NCI-H187 (cell line): Measurements from ENCODE around the gene SF3B5.
"Not testable (repeated sequence)": the region's sequence is repeated elsewhere in the genome, so short reads cannot be mapped to it uniquely, and the experiment has no call there.

Source experiments
- DNase-seq, 2 experiments: peaks; one replicate each; lab custom pipeline; 2025; lab: John Stamatoyannopoulos, UW

SF3B5 gene

GRCh38 chr6:144095134-144096002, at the start of gene SF3B5:
Gene SF3B5, minus strand, starts transcription at chr6:144095573. Its CDS starts 76 bp downstream, at chr6:144095497.
- peak; percentile 95 to 96 for DNase-seq

DNA sequence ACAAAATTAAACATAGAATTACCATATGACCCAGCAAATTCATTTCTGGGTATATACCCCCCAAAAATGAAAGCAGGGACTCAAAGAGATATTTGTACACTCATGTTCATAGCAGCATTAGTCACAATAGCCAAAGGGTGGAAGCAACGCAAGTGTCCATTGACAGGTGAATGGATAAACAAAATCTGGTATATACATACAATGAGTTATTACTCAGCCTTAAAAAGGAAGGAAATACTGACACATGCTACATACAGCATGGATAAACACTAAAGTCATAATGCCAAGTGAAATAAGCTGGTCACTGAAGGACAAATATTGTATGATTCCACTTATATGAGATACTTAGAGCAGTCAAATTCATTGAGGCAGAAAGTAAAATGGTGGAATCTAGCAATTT, 49.6 kb upstream of the SF3B5 start:
- no peak for DNase-seq

DNA sequence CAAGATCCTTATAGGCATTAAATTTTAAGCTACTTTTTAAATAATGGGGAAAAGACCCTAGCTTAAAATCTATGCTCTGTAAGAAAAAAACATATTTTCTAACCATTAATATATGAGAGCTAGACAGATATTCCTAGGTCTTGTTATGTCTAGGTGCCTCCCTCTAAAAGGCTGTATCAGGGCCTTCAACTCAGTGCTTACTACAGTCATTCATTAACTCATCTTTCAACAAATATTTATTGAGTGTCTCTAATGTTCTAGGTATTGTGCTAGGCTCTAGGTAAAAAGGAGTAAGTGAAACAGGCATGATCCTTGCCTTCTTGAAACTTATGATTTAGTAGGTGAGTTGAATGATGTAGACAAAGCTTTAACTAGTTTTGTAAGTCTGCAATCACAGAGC, 48.5 kb upstream of the SF3B5 start:
- DNase-seq: no peak

DNA sequence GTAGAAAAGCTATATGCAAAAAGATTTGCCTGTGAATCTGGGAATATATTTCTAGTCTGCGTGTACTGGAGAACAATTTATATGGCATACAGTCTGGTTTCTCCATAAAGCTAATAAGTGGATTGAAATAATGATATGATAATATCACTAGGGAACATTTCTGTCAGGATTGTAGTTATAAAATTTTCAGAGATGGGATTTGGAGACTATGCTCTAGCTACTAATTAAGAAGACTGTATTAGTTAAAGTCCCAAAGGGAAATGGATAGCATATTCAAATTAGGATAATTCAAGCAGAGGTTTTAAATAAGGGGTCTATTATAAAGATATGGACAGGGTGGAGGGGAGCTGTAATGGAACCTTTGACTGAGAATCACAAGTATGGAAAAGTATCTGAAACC, 47.7 kb upstream of the SF3B5 start:
- no peak for DNase-seq

DNA sequence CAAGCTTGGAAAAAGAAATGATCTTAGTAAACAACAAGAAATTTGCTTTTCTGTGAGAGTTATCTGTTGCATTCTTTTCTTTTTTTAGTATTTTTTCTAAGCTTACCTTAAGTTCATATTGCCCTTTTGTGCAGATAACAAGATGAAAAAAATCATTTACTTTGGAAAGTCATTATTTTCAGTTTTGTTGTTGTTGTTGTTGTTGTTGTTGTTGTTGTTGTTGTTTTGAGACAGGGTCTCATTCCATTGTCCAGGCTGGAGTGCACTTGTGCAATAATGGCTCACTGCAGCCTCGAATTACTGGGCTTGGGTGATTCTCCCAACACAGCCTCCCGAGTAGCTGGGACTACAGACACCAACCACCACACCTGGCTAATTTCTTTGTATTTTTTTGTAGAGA, 46.1 kb upstream of the SF3B5 start:
- no peak for DNase-seq

DNA sequence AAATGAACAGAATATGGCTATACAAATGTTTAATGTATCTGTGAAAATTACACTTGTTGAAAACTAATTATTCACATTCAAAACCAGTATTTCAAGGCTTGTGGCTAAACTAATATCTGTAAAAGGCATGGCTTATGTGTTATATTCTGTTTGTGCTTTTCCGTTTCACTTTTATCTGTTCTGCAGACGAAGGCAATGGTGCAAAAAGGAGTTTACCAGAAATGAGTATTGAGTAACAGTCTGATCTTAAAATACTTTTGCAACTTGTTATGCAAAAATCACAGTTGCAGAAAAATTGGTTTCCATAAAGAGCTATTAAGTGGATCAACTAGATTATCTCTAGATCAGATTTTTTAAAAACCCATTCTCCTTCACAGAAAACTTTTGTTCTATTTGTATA, 45.5 kb upstream of the SF3B5 start:
- no peak for DNase-seq

DNA sequence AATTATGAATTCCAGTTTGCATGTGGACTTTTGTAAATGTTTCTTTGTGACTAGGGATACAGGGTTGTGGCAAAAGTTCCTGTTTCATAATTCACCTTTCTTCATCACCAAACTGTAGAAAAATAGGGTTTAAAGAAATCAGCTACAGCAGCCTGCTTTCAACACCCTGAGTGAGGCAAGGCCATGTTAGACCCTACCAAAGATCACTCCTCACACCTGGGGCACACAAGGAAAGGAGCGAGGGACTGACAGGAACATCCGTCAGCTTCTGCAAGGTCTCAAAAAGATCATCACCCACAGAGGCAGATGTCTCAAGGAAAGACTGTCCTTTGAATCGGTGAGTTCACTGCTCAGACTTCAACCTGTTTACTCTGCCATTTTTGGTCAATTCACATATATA, 44.4 kb upstream of the SF3B5 start:
- no peak for DNase-seq

DNA sequence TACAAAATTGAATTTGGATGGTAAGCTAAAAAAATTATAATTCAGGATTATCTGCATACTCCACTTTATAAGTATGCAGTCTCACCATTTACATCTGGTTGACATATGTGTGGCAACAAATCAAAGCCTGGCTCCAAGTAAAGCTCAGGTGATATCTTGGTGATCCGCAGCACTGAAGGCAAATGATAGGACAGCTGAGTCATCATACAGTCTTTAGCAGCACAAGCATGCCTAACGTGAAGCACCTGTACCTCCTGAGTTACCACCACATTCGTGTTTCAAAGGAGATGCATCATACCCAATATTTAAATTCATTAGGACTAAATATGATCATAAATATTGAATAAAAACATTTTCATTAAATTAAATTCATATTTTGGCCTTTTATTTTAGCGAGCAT, 43.2 kb upstream of the SF3B5 start:
- DNase-seq: no peak

DNA sequence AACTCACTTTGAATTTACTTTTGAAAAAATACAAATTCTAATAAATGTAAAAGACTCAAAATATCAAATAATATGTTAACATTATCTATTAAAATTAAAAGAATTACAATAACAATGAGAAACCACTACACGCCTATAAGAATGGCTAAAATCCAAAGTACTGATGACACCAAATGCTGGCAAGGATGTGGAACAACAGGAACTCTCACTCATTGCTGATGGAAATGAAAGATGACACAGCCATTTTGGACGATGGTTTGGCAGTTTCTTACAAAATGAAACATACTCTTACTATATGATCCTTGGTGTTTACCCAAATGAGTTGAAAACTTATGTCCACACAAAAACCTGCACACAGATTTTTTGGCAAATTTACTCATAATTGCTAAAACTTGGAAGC, 39.4 kb upstream of the SF3B5 start:
- DNase-seq: no peak

DNA sequence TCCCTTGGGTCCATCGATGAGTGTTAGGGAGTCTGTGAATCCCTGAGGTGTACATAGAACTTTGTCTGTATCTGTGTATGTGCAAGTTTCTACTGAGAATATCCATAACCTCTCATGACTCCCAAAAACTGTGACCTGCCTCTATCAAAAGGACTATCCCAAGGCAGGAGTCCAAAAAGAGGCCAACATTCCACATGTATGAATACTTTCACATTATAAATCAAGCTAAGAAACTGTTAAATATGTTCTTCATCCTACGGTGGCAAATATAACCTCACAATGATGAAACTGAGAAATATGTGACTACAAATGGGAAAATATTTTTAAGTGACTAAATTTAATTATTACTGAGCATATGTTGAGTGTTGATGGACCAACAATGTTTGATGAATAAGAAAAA, 38.8 kb upstream of the SF3B5 start:
- DNase-seq: no peak

DNA sequence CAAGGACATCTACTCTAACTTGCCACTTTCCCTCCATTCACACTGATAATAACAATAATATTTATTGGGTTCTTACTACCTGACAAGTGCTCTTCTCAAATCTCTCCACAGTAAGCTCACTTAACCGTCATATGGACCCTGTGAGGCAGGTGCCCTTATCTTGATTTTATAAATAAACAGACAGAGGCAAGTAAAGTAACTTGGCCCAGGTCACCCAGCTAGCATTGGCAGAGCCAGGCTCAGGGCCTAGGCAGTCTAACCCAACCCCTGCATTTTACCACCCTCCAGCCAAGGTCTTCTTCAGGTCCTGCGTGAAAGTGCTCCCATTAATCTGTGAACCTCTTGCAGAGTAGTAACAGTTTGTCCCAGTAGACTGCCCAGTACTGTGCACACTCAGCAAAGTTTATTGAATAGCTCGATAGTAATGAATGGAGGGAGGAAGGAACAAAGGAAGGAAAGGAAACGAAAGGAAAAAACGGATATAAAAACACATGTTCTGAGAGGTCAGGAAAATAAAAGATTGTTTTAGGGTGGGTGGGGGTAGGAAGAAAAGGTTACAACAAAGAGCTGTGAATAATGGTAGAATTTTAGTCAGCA, 38.0 kb upstream of the SF3B5 start:
- no peak for DNase-seq

DNA sequence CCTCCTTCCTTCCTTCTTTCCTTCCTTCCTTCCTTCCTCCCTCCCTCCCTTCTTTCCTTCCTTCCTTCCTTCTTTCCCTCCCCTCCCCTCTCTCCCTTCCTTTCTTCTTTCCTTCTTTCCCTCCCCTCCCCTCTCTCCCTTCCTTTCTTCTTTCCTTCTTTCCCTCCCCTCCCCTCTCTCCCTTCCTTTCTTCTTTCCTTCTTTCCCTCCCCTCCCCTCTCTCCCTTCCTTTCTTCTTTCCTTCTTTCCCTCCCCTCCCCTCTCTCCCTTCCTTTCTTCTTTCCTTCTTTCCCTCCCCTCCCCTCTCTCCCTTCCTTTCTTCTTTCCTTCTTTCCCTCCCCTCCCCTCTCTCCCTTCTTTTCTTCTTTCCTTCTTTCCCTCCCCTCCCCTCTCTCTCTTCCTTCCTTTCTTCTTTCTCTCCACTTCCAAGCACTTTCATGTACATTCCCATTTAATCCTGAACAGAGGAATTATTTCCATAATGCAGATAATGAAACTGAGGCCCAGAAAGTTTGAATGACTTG, 36.9 kb upstream of the SF3B5 start:
- not testable (repeated sequence) for DNase-seq

GRCh38 chr6:144131248-144131709, 35.9 kb upstream of the SF3B5 start:
- DNase-seq: no peak

DNA sequence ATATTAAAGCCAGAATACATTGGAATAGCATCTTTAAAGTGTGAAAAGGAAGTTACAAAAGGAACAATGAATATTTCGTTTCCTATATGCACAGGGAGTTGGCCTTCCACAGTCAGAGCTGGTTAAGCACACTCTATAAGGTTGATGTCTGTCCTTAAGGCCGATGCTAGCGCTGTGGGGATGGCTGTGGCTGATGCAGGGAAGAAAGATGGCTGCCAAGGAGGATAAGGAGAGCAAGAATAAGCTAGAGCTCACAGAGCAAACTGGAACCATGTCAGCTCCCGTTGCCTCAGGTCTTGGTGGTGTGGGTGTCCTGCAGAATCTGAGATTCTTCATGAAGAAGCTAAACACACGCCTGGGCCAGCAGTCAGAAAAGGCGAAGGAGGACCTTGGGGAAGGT, 34.1 kb upstream of the SF3B5 start:
- no peak for DNase-seq

DNA sequence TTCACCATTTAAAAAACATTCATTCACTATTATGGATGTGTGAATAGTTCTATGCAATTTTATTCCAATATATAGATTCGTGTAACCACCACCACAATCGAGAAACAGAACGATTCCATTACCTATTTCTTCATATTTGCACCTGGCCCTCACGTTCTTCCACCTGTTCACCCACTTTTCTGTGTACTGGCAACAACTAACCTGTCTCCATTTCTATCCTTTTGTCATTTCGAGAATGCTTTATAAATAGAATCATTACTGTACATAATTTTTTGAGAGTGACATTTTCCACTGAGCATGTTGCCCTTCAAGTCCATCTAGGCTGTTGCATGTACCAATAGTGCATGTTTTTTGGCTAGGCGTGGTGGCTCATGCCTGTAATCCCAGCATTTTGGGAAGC, 31.7 kb upstream of the SF3B5 start:
- no peak for DNase-seq

DNA sequence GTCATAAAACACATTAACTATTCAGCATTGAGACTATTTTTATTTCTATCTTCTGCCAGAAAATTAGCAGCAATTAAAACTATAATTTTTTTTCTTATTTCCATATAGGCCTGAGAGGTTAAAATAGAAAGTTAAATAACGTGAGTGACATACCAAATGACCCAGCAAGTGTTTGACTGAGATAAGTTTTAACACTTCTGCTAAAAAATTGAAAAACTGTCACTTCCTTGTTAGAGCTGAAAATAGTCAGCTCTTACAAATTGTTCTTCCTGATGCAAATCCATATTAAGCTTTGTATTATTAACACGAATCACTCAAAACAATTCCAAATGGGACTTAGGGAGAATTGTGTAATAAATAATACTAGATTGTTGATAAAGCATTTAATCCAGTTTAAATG, 28.5 kb upstream of the SF3B5 start:
- DNase-seq: no peak

GRCh38 chr6:144123421-144123820, 28.0 kb upstream of the SF3B5 start:
- no peak for DNase-seq

GRCh38 chr6:144122861-144123260, 27.5 kb upstream of the SF3B5 start:
- DNase-seq: no peak

- DNase-seq: no peak
Measured at GRCh38 chr6:144119376-144119775, 24.0 kb upstream of the SF3B5 start.

DNA sequence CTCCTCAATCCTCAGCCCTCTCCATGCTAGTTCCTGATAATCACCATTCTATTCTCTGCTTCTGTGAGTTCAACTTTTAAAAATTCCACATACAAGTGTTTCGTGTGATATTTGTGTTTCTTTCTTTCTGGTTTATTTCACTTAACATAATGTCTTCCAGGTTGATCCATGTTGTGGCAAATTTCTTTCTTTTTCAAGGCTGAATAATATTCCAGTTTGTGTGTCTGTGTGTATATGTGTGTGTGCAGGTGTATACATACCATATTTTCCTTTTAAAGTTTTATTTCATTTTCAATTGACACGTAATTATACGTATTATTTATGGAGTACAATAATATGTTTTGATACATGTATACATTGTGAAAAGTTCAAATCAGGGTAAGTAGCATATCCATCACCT, 19.8 kb upstream of the SF3B5 start:
- DNase-seq: no peak

- DNase-seq: no peak
Measured at GRCh38 chr6:144113366-144113765, 18.0 kb upstream of the SF3B5 start.

- DNase-seq: no peak
Measured at GRCh38 chr6:144110210-144110609, 14.8 kb upstream of the SF3B5 start.

DNA sequence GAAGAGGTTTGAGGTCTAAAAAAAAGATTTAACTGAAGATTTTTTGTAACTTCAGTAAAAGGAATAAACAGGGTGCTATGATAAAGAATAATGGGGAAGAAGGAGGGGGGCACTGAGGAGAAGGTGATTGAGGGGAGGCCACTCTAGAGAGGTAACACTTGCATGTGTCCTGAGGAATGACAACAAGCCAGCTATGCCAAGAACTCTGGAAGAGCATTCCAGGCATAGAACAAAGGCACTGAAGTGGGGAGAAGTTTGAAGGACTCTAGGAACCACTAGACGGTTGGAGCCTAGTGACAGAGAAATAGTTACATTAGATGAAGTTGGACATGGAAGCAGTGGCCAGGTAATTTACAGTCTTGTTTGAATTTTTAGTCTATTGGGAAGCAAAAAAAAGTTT, 10.8 kb upstream of the SF3B5 start:
- no peak for DNase-seq
